Hepatocyte (in vitro differentiated cells): ENCODE measurements around the gene CRADD.
"Not testable (repeated sequence)": the region's sequence is repeated elsewhere in the genome, so short reads cannot be mapped to it uniquely, and the experiment has no call there.

Experiments
- CTCF ChIP-seq: fragments of 200-600 bp; sonication (generic); IDR thresholded peaks from 2 replicates; pipeline ENCODE4 v1.5.1; 2016; ENCODE audit warnings: antibody characterized with exemption, mild to moderate bottlenecking; ENCODE audit not compliant: poor library complexity
- EZH2phosphoT487 ChIP-seq: fragments of 200-600 bp; sonication (generic); IDR thresholded peaks from one replicate; pipeline ENCODE4 v1.6.1; 2018; ENCODE audit warnings: antibody characterized with exemption, mild to moderate bottlenecking, low read depth, moderate library complexity; ENCODE audit not compliant: unreplicated experiment, severe bottlenecking

- not testable (repeated sequence) for TF ChIP-seq CTCF, EZH2phosphoT487
Observed at GRCh38 chr12:93641380-93641779, 35.8 kb upstream of the CRADD start.
